GM12891 (cell line): ENCODE measurements around the gene IPO4.

ENCODE experiments used
- POLR2A ChIP-seq: IDR thresholded peaks from 2 replicates; pipeline ENCODE4 v1.6.1; 2011; ENCODE audit warnings: low read depth, low read length, control low read depth
- POLR2AphosphoS5 ChIP-seq: IDR thresholded peaks from 2 replicates; pipeline ENCODE4 v1.6.1; 2011; ENCODE audit warnings: low read depth, low read length, control low read depth
- SPI1 ChIP-seq: IDR thresholded peaks from 2 replicates; pipeline ENCODE4 v1.6.1; 2011; ENCODE audit warnings: low read depth, low read length, control low read depth
- TAF1 ChIP-seq: IDR thresholded peaks from 2 replicates; pipeline ENCODE4 v1.6.1; 2011; ENCODE audit warnings: low read depth, low read length, control low read depth

- TF ChIP-seq POLR2A (no peak), POLR2AphosphoS5 (no peak), TAF1 (no peak), SPI1 (no peak)
Measured at GRCh38 chr14:24219521-24219920, 30.9 kb upstream of the IPO4 start.
